Tongue (tissue), 2 donors: ENCODE measurements around the gene DUS3L. TPM values are rescaled to one million over a fixed set of nuclear protein-coding genes. Genes with fewer than 3 reads are reported as not detected.
A peak's percentile ranks its signal among the peaks of the same experiment; 100 is the strongest.
"Not testable (repeated sequence)": the region's sequence is repeated elsewhere in the genome, so short reads cannot be mapped to it uniquely, and the experiment has no call there.

Experiments used
- DNase-seq: peaks from one replicate; pipeline ENCODE4 v3.0.0-alpha.2; 2015
- total RNA-seq: library from RNA; depleted of rRNA; stranded (reverse); fragments of >200 nt; gene quantifications from one replicate; pipeline ENCODE4 v1.2.3, GENCODE V29; 2014

The DUS3L gene
- total RNA-seq, 1 donor from 2014 or later = 27.1 TPM

DNA sequence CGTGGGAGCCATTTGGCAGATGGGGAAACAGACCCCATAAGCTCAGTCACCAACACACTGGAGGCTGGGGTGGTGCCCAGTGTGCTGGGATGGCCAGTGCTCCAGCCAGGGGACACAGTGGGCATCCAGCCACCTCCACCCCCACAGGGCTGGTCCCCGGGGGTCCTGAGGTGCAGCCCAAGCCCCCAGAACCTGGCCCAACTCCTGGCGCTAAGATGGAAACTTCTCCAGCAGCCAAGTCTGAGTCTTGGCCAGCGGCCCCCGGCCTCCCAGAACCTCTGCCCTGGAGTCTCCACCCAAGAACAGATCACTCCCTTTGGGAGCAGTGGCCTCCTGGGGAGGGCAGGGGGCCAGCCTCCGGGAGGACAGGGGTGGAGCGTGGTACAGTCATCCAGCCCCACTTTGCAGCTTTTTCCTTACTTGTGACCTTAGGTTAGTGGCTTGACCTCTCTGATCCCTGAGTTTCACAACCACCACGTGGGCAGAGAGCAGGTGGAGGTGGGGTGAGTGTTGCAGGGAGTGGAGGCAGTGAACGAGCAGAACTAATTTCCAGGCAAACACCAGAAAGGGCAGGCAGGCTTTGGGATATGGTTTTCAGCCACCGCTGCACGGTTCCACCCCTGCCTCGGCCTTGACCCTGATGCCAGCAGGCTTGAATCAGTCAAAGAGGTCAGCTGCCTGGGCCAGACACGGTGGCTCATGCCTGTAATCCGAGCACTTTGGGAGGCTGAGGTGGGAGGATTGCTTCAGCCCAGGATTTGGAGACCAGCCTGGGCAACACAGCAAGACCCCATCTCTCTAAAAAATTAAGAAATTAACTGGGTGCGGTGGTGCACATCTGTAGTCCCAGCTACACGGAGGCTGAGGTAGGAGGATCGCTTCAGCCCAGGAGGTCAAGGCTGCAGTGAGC is 9.7 kb upstream of the DUS3L start:
- no peak for DNase-seq

- peak; percentile 67 for DNase-seq
These were observed 8.6 kb upstream of the DUS3L start for GRCh38 chr19:5799247-5800241.

- DNase-seq = no peak
These were observed 7.3 kb upstream of the DUS3L start for GRCh38 chr19:5798244-5798643.

- no peak for DNase-seq
These were observed 4.5 kb upstream of the DUS3L start for GRCh38 chr19:5795382-5795919.

DNA sequence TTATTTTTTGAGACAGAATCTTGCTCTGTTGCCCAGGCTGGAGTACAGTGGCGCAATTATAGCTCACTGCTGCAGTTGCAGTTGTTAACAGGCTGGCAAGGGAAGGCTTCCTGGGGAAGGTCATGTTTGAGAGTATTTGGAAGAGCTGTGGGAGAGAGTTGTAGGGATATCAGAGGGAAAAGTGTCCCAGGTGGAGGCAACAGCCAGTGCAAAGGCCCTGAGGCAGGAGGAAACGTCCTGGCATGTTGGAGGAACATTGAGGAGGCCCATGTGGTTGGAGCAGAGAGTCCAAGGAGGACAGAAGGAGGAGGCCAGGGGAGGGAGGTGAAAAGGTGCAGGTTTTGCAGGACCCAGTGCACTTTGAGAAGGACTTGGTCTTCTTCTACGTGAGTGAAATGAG is 2.2 kb upstream of the DUS3L start:
- no peak for DNase-seq

GRCh38 chr19:5792224-5792623 is 1.3 kb upstream of the DUS3L start:
- no peak for DNase-seq

- peak; percentile 56 for DNase-seq
These were observed 941 bp downstream of the DUS3L start for GRCh38 chr19:5789886-5790558.

GRCh38 chr19:5789351-5789761 is 1.6 kb downstream of the DUS3L start:
- no peak for DNase-seq

DNA sequence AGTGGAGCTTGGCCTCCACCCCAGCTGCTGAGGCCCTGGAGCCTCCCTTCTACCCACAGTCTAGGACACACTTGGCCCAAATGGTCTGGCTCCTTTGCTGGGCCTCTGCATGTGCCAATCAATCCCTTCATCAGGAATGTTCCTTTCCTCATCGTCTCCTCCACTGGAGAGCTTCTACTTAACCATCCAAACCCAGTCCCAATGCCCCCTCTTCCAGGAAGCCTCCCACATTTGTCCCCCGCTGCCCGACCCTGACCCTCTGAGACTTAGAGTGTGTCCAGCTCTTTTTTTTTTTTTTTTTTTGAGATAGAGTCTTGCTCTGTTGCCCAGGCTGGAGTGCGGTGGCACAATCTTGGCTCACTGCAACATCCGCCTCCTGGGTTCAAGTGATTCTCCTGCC is 2.5 kb downstream of the DUS3L start:
- DNase-seq = no peak

- DNase-seq = no peak
These were observed 3.4 kb downstream of the DUS3L start for GRCh38 chr19:5787409-5788182.

DNA sequence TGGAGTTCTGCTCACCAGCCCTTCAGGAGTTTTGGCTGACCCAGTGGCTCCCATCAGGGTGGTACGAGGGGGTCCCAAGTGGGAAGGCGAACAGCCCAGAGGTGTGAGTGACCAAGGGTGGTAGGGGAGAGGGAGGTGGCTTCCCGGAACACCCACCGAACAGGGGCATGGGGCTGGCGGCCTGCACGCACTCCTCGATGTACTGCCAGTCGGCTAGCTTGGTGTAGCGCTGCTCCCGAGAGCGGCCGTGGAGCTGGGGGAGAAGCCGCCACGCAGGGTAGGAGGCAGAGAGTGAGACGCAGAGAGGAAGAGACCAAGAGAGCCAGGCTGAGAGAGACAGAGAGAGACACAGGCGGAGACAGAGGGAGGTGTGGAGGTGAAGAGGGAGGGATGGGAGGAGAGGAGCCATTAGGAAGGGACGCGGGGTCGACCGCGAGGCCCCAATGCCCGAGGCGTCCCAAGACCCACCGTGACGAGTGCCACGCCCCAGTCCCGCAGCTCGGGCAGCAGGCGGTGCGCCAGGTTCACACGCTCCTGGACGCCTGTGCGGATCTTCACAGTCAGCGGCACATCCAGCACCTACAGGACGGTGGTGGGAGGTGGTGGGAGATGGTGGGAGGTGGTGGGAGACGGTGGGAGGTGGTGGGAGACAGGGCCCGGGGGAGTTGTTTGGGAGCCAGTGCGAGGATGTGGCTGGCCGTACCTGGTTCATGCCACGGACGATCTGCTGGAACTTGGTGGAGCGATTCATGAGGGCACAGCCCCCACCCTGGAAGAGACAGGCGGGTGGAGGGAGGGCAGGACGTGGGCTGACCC is 4.2 kb downstream of the DUS3L start:
- DNase-seq = no peak

- DNase-seq = no peak
These were observed 5.5 kb downstream of the DUS3L start for GRCh38 chr19:5785423-5785822.

DNA sequence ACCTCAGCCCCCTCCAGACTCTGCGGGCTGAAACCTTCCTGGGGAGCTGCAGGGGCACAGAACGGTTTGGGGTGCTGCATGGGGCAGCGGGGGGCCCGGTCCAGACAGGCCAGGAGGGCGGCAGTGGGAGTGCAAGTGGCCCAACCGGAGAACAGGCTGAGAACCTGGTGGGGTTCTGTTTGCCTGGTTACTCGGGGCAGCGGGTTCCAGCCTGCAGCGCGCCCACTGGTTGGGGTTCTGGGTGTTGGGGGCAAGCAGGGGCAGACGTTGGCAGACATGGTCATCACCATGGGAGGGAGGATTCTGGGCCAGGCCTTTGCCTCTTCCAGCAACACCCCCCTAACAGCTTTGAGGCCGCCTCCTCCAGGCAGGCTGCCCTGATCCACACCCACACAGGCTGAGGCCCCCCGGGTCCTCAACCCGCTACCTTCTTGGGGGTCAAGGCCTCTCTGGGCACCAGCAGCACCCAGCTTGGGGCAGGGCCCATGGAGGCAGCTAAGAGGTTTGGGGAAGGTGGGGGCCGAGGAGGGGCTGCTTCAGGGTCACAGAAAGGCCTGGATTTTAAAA is 6.3 kb downstream of the DUS3L start, which contains the start of gene PRR22:
PRR22 (minus strand) TSS at position 166 of the 567 bp plus-strand sequence; CDS start at position 80, 86 bp downstream.
- DNase-seq = no peak

DNA sequence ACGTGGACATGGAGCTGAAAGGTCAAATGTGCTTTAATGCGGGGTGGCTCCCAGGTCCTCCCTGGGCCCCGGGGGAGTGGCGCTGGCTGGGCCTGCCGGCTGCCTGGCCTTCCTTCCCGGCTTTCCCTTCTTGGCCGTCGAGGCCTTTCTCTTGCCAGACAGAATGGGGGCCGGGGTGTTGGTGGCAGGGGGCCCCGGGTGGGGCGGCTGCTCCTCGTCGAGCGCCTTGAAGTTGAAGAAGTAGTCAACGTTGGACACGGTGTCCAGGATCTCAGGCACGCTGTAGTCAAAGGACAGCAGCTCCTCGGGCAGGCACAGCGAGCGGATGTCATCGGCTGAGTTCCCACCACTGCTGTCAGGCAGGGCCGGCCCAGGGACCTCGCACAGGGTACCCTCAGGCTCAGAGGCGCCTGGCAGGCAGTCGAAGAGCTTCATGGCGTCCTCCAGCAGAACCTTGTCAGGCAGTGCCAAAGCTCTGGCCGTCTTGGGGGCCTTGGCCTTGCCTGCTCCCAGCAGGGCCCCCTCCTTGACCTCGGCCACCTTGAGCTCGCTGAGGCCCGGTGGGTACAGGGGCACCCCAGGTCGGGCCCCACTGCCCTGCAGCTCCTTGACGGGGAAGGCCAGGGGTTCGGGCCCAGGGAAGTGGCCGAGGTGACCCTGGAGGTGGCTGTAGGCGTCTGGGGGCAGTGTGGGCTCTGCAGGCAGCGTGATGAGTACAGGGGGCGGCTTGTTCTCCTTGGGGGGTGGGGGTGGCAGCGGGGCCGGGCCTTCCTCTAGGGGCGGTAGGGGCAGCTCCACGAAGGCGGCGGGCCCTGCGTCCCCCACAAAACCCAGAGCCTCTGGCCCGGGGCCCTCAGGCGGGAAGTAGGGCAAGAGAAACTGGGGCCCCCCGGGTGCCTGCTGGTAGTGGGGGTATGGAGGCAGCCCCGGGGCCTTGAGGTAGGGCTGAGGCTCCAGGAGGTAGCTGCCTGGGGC is 7.7 kb downstream of the DUS3L start:
- DNase-seq = no peak

DNA sequence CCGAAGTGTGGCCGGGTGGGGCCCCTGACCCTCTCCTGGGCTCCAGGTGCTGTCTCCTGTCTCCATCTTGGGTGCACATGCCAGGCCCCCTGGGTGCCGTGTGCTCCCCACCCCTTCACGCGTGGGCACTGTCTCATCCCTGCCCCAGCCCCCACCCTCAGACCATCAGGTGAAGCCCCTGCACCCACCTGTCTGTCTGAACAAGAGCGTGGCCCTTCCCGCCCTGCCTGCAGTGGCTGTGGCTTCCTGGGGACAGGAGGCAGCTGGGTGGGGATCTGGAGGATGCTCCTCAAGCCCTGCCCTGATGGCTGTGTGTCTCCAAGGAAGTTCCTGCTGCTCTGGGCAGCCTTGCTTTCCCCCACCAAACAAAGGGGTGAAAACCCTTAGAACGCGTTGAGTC is 8.6 kb downstream of the DUS3L start:
- DNase-seq = no peak

GRCh38 chr19:5780916-5781315 is 10.0 kb downstream of the DUS3L start:
- not testable (repeated sequence) for DNase-seq

DNA sequence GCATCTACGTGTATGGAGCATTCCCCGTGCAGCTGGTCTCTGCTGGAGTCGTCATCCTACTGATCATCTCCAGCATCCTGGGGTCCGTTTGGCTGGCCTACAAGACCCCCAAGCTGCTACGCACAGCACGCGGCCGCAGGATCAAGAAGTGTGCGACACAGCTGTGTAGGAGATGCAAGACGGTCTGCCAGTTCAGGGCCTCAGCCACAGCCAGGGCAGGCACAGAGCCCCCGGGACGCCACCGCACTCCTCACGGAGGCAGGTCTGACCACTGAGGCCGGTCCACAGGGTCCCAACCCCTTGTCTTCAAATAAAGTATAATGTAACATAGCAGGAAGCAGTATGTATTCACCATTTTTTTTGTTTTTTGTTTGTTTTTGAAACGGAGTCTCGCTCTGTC is 12.6 kb downstream of the DUS3L start:
- no peak for DNase-seq

DNA sequence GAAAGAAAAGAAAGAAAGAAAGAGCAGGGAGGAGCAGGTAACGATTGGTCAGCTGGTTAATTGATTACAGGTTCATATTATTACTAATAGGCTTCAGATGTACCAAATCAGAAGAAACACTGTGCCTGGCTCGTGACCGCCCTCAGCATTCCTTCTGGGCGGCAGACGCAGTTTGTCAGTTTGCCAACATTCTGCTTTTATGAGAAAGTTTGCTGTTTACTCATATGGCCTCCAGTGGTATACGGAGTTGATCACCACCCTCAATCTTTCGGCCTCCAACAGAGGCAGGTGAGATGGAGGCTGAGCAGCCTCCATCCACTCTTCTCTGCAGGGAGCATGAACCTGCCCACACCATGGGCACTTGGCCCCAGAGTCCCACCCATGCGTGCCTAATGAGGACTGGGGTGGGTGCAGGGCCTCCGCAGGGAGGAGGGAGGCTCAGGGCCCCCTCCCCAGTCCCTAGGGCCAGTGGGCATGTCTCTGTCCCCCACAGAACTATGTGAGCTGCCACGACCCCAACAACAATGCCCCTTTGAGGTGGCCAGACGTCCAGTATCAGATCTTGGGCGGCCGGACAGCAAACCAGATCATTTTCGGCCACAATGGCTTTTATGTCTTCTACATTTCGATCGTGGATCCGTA is 15.2 kb downstream of the DUS3L start:
- no peak for DNase-seq
